Measurements from ENCODE around the gene DYRK1B.

The DYRK1B gene

DNA sequence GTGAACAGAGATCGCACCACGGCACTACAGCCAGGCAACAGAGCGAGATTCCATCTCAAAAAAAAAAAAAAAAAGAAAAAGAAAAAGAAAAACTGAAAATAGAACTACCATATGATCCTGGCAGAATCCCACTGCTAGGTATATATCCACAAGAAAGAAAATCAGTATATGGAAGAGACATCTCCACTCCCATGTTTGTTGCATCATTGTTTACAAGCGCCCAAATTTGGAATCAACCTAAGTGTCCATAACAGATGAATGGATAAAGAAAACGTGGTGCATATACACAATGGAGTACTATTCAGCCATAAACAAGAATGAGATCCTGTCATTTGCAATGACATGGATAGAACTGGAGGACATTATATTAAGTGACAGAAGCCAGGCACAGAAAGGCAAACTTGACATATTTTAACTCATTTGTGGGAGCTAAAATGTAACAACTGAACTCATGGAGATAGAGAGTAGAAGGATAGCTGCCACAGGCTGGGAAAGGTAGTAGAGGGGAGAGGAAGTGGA, 26.1 kb downstream of the DYRK1B start:
- no peak for DNase-seq

- DNase-seq: no peak
Measured at GRCh38 chr19:39805104-39805503, 28.9 kb downstream of the DYRK1B start.

DNA sequence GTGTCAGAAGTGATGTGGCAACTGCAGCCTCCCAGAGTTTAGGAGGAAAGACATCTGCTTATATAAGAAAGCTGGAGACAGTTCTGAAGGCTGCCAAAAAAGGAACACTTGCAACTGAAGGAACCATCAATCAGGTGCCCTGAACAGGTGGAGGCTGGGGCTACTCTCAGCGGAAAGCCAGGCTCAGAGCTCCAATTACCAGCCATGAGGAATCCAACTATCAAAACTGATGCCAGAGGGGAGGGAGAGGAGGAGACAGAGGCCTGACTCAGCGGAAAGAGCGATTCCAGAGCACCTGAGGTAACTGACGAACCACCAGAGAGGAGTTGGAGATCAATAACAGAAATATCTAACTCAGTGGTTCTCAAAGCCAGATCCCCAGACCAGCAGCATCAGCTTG, 31.0 kb downstream of the DYRK1B start:
- no peak for DNase-seq

DNA sequence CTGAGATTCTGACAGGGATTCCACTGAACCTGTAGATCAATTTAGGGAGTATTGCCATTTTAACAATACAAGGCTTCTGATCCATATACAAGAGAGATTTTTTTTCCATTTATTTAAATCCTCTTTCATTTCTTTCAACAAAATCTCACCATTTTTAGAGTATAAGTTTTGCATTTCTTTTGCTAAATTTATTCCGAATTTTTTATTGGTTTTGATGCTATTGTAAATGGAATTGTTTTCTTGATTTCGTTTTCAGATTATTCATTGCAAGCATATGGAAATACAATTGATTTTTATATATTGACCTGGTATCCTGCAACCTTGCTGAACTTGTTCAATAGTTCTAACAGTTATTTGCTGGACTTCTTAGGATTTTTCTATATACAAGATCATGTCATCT, 36.9 kb downstream of the DYRK1B start:
- DNase-seq: no peak

GRCh38 chr19:39796000-39796498, 37.9 kb downstream of the DYRK1B start:
- DNase-seq: no peak

DNA sequence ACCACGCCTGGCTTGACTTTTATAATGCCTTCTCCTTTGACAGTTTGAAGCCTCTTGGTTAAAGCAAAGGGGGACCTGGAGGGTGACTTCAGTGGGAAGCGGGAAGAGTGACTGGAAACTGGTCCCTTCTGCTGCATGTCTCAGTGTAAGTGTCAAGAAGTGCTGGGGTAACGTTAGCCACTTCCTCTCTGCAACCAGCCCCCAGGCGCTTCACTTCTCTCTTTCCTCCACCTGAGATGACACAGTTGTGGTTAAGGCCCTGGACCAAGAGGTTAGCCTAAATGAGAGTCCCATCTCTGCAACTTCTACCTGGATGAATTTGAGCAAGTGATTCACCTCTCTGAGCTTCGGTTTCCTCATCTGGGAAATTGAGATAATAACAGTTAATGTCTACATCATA, 39.0 kb downstream of the DYRK1B start:
- DNase-seq: no peak

- peak; percentile 75 for DNase-seq
Measured at GRCh38 chr19:39792999-39793546, 40.9 kb downstream of the DYRK1B start.

DNA sequence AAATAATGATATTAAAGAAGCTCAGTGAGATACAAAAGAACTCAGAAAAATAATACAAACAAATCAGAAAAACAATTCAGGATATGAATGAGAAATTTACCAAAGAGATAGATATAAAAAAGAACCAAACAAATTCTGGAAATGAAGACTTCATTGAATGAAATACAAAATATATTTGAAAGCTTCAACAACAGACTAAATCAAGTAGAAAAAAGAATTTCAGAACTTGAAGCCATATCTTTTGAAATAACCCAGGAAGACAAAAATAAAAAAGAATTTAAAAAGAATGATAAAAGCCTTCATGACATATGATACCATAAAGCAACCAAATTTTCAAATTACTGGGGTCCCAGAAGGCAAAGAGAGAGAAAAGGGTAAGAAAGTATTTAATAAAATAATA, 45.7 kb downstream of the DYRK1B start:
- no peak for DNase-seq

- DNase-seq: no peak
Measured at GRCh38 chr19:39780894-39781293, 53.1 kb downstream of the DYRK1B start.

GRCh38 chr19:39778763-39779162, 55.2 kb downstream of the DYRK1B start, which contains the start of gene LEUTX:
Gene LEUTX, plus strand, starts transcription at chr19:39778854. Its CDS starts 67 bp downstream, at chr19:39778921.
- DNase-seq: no peak

Data from stimulated activated CD4-positive, alpha-beta T cell treated with anti-CD3 and anti-CD28 coated beads, Interleukin-4, amount 100 ng/mL, for 24 hours (primary cell).